Stimulated activated effector memory CD8-positive, alpha-beta T cell treated with anti-CD3 and anti-CD28 coated beads, Interleukin-12 subunit alpha, Interleukin-12 subunit beta, amount 100 ng/mL, for 72 hours (primary cell): ENCODE measurements around the gene COLGALT1.
"Not testable (repeated sequence)": the region's sequence is repeated elsewhere in the genome, so short reads cannot be mapped to it uniquely, and the experiment has no call there.

ENCODE experiments used
- ATAC-seq: fragments of 150-1000 bp; cut with Tn5 transposase; 2 replicates; pipeline ENCODE4 v1.10.0; 2021
- DNase-seq, 2 donors: peaks; one replicate each; pipeline ENCODE4 v3.0.0; 2021 to 2022; ENCODE audit warnings: low spot score in 2 of 2
- H3K27ac Mint-ChIP-seq: one replicate; pipeline ENCODE4 v1.8.0; 2022; ENCODE audit warnings: mild to moderate bottlenecking, mixed read lengths
- H3K36me3 Mint-ChIP-seq: one replicate; pipeline ENCODE4 v1.8.0; 2022; ENCODE audit warnings: mild to moderate bottlenecking, mixed read lengths
- H3K4me1 Mint-ChIP-seq: one replicate; pipeline ENCODE4 v1.8.0; 2022; ENCODE audit warnings: mixed read lengths
- H3K4me3 Mint-ChIP-seq: one replicate; pipeline ENCODE4 v1.8.0; 2022; ENCODE audit warnings: mild to moderate bottlenecking, mixed read lengths
- H3K9me3 Mint-ChIP-seq: one replicate; pipeline ENCODE4 v1.8.0; 2022; ENCODE audit warnings: mixed read lengths

COLGALT1 gene

GRCh38 chr19:17564781-17565180, 9.3 kb downstream of the COLGALT1 start:
- Mint-ChIP-seq H3K4me3 (no peak overlapping the region), H3K27ac (no peak overlapping the region), H3K9me3 (no peaks in the 10 kb centered on the region), H3K4me1 (peaks cover 19% of the 10 kb centered on the region), H3K36me3 (peaks cover 99% of the 10 kb centered on the region)
- ATAC-seq (no peak), DNase-seq (no peak)

- DNase-seq (no peak), ATAC-seq (no peak)
- Mint-ChIP-seq H3K27ac (no peak overlapping the region), H3K4me3 (no peak overlapping the region), H3K36me3 (peaks cover 99% of the 10 kb centered on the region), H3K4me1 (peaks cover 11% of the 10 kb centered on the region), H3K9me3 (no peaks in the 10 kb centered on the region)
Observed at GRCh38 chr19:17565611-17566010, 10.2 kb downstream of the COLGALT1 start.

GRCh38 chr19:17567940-17568339, 12.5 kb downstream of the COLGALT1 start:
- Mint-ChIP-seq H3K27ac (no peak overlapping the region), H3K36me3 (peaks cover 99% of the 10 kb centered on the region), H3K4me1 (no peaks in the 10 kb centered on the region), H3K4me3 (no peak overlapping the region), H3K9me3 (no peaks in the 10 kb centered on the region)
- no peak for ATAC-seq
- DNase-seq, result no peak

DNA sequence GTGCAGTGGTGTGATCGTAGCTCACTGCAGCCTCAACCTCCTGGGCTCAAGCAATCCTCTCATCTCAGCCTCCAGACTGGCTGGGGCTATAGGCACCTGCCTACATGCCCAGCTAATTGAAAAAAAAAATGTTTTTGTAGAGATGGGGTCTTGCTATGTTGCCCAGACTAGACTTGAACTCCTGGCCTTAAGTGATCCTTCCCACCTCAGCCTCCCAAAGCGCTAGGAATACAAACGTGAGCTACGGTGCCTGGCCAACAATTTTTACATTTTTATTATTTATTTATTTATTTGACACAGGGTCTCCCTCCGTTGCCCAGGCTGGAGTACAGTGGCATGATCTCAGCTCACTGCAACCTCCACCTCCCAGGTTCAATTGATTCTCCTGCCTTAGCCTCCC, 14.8 kb downstream of the COLGALT1 start:
- DNase-seq, H3K4me1 Mint-ChIP-seq, H3K27ac Mint-ChIP-seq, H3K4me3 Mint-ChIP-seq, ATAC-seq, H3K9me3 Mint-ChIP-seq: not testable (repeated sequence)
- H3K36me3 Mint-ChIP-seq, result peaks cover 100% of the 10 kb centered on the region

DNA sequence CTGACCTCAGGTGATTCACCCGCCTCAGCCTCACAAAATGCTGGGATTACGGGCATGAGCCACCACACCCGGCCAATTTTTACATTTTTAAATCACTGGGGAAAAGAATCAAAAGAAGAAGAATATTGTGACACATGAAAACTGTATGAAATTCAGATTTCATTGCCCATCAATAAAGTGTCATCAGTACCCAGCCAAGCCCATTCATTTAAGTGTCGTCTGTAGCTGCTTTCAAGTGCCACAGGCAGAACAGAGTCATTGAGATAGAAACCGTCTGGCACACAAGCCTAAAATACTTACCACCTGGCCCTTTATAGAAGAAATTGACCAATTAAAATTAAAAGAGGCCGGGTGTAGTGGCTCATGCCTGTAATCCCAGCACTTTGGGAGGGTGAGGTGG, 15.3 kb downstream of the COLGALT1 start:
- ATAC-seq (no peak), DNase-seq (no peak)
- Mint-ChIP-seq H3K36me3 (peaks cover 100% of the 10 kb centered on the region), H3K27ac (no peak overlapping the region), H3K9me3 (no peaks in the 10 kb centered on the region), H3K4me1 (no peaks in the 10 kb centered on the region), H3K4me3 (no peak overlapping the region)

GRCh38 chr19:17572638-17573037, 17.2 kb downstream of the COLGALT1 start:
- ATAC-seq (no peak), DNase-seq (no peak)
- Mint-ChIP-seq H3K4me3 (no peak overlapping the region), H3K4me1 (peaks cover 4% of the 10 kb centered on the region), H3K36me3 (peaks cover 97% of the 10 kb centered on the region), H3K9me3 (no peaks in the 10 kb centered on the region), H3K27ac (no peak overlapping the region)

DNA sequence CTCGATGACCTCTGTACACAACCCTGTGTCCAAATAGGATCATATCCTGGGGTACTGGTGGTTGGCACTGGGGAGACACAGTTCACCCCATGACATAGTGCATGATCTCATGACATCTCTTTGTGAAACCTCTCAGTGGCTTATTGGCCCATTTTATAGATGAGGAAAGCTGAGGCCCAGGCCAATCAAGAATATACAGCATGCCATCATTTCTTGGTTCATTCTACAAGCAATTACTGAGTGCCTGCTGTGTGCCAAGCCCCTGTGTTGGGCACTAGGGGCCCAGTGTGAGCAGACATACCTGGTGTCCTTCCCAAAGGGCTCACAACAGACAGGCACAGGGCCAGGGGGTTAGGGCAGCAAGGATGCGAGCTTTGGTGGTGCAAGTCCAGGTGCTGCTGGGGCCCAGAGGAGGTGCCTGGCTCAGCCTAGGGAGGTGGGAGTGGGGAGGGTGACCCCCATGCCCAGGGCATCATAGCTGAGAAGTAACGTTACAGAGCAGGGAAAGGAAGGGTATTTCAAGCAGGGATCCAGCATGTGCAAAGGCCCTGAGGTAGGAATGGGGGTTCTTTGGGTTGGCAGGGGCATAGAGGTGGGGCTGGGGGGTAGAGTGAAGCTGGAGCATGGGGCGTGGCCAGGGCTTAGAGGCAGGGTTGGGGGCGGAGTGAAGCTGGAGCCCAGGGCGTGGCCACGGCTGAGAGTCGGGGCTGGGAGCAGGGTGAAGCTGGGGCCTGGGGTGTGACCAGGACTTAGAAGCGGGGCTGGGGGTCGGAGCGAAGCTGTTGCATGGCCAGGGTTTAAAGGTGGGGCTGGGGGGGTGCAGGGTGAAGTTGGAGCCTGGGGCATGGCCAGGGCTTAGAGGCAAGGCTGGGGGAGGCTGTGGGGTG, 20.7 kb downstream of the COLGALT1 start:
- no peak for DNase-seq
- Mint-ChIP-seq H3K36me3 (peaks cover 96% of the 10 kb centered on the region), H3K9me3 (no peaks in the 10 kb centered on the region), H3K4me3 (no peak overlapping the region), H3K4me1 (peaks cover 21% of the 10 kb centered on the region), H3K27ac (no peak overlapping the region)
- ATAC-seq, result no peak

- DNase-seq (no peak), ATAC-seq (peak; percentile 35)
- Mint-ChIP-seq H3K4me1 (peaks cover 21% of the 10 kb centered on the region), H3K9me3 (no peaks in the 10 kb centered on the region), H3K36me3 (peaks cover 96% of the 10 kb centered on the region), H3K27ac (no peak overlapping the region), H3K4me3 (no peak overlapping the region)
Observed at GRCh38 chr19:17576758-17577456, 21.5 kb downstream of the COLGALT1 start.

- H3K9me3 Mint-ChIP-seq, result no peaks in the 10 kb centered on the region
- ATAC-seq (no peak), DNase-seq (no peak)
- H3K4me3 Mint-ChIP-seq, result no peak overlapping the region
- H3K4me1 Mint-ChIP-seq, result peaks cover 21% of the 10 kb centered on the region
- H3K27ac Mint-ChIP-seq, result no peak overlapping the region
- H3K36me3 Mint-ChIP-seq, result peaks cover 96% of the 10 kb centered on the region
Observed at GRCh38 chr19:17577457-17578097, 22.1 kb downstream of the COLGALT1 start.

- ATAC-seq (peak; percentile 66), DNase-seq (peak; percentile 28 to 68)
- no peak overlapping the region for H3K4me3 Mint-ChIP-seq
- peaks cover 21% of the 10 kb centered on the region for H3K4me1 Mint-ChIP-seq
- peaks cover 82% of the 10 kb centered on the region for H3K36me3 Mint-ChIP-seq
- peak overlapping the region; percentile 54 for H3K27ac Mint-ChIP-seq
- no peaks in the 10 kb centered on the region for H3K9me3 Mint-ChIP-seq
Observed at GRCh38 chr19:17579661-17580244, 24.3 kb downstream of the COLGALT1 start.

GRCh38 chr19:17580470-17581144, 25.2 kb downstream of the COLGALT1 start:
- peak overlapping the region; percentile 54 for H3K27ac Mint-ChIP-seq
- peaks cover 73% of the 10 kb centered on the region for H3K36me3 Mint-ChIP-seq
- peaks cover 21% of the 10 kb centered on the region for H3K4me1 Mint-ChIP-seq
- no peak for DNase-seq
- ATAC-seq, result no peak
- no peaks in the 10 kb centered on the region for H3K9me3 Mint-ChIP-seq
- H3K4me3 Mint-ChIP-seq, result no peak overlapping the region

DNA sequence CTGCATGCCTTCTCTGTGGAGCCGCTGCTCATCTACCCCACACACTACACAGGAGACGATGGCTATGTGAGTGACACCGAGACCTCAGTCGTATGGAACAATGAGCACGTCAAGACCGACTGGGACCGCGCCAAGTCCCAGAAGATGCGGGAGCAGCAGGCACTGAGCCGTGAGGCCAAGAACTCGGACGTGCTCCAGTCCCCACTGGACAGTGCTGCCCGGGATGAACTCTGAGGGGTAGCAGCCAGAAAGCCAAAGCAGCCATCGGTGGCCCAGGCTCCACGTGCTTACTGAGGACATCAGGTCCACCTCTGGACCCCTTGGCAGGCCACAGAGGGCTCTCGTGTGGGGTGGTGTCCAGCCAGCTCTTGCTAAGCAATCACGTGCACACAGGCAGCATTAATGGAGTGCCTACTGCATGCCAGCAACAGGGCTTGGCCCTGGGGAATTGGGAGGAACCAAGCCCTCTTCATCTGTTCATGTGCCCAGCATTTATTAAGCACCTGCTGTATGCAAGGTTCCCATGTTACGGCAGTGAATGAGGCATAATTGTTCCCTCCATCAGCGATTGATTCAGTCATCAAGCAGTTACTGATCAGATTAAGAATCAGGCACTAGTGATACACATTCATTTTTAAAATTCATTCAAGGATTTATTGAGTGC, 25.9 kb downstream of the COLGALT1 start:
- no peaks in the 10 kb centered on the region for H3K9me3 Mint-ChIP-seq

GRCh38 chr19:17582613-17583012, 27.2 kb downstream of the COLGALT1 start:
- peaks cover 56% of the 10 kb centered on the region for H3K36me3 Mint-ChIP-seq
- H3K27ac Mint-ChIP-seq, result no peak overlapping the region

More for the DNA sequence above, 25.9 kb downstream of the COLGALT1 start:
- H3K4me3 Mint-ChIP-seq, result no peak overlapping the region
- ATAC-seq (no peak), DNase-seq (no peak)
- H3K36me3 Mint-ChIP-seq, result peaks cover 66% of the 10 kb centered on the region
- H3K27ac Mint-ChIP-seq, result peak overlapping the region; percentile 54
- peaks cover 21% of the 10 kb centered on the region for H3K4me1 Mint-ChIP-seq

DNA sequence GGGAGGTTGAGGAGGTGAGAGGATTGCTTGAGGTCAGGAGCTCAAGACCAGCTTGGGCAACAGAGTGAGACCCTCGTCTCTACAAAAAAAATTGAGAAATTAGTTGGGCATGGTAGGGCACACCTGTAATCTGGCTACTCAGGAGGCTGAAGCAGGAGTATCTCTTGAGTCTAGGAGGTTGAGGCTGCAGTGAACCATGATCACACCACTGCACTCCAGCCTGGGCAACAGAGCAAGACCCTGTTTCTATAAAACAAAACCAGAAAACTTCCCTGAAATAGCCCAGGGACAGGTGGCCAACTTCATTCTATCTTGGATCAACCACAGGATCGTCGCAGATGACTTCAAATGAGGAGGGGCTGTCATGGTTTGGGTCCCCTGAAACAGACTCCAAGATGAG, 28.7 kb downstream of the COLGALT1 start:
- ATAC-seq, result no peak
- DNase-seq, result no peak
- Mint-ChIP-seq H3K9me3 (no peaks in the 10 kb centered on the region), H3K27ac (no peak overlapping the region), H3K4me3 (no peak overlapping the region), H3K4me1 (peaks cover 15% of the 10 kb centered on the region), H3K36me3 (peaks cover 42% of the 10 kb centered on the region)

More at GRCh38 chr19:17582613-17583012, 27.2 kb downstream of the COLGALT1 start:
- Mint-ChIP-seq H3K4me1 (peaks cover 17% of the 10 kb centered on the region), H3K4me3 (no peak overlapping the region), H3K9me3 (no peaks in the 10 kb centered on the region)
- ATAC-seq (no peak), DNase-seq (no peak)
